HL-60 (cell line): ENCODE measurements around the gene GPR107.

Experiments
- DNase-seq, 2 experiments: peaks; one replicate each; pipeline ENCODE4 v3.0.0-alpha.2; 2010 to 2020; ENCODE audit warnings: low read depth in 1 of 2, low spot score in 1 of 2
- H3K27ac ChIP-seq: fragments of 250-450 bp; sonication (Bioruptor Pico); replicated peaks from 2 replicates; pipeline ENCODE4 v1.5.1; 2020; ENCODE audit warnings: mild to moderate bottlenecking, moderate library complexity
- H3K27me3 ChIP-seq: fragments of 250-450 bp; sonication (Bioruptor Pico); 2 replicates; pipeline ENCODE4 v1.5.1; 2021; ENCODE audit warnings: mild to moderate bottlenecking, moderate library complexity; ENCODE audit not compliant: insufficient read depth, poor library complexity, severe bottlenecking
- H3K4me3 ChIP-seq: replicated peaks from 2 replicates; pipeline ENCODE4 v1.5.1; 2011; ENCODE audit warnings: mild to moderate bottlenecking, control low read depth, low read length; ENCODE audit not compliant: insufficient read depth
- CTCF ChIP-seq: IDR thresholded peaks from one replicate; pipeline ENCODE4 v1.5.1; 2011; ENCODE audit warnings: low read length, control low read depth, inconsistent platforms; ENCODE audit not compliant: insufficient read depth
- GABPA ChIP-seq: IDR thresholded peaks from 2 replicates; pipeline ENCODE4 v1.6.1; 2012; ENCODE audit warnings: low read depth
- POLR2AphosphoS5 ChIP-seq: IDR thresholded peaks from 2 replicates; pipeline ENCODE4 v1.6.1; 2012; ENCODE audit warnings: low read depth
- REST ChIP-seq: IDR thresholded peaks from 2 replicates; pipeline ENCODE4 v1.6.1; 2012; ENCODE audit warnings: low read depth; ENCODE audit not compliant: insufficient replicate concordance
- SPI1 ChIP-seq: IDR thresholded peaks from 2 replicates; pipeline ENCODE4 v1.6.1; 2012; ENCODE audit warnings: low read depth, mild to moderate bottlenecking, borderline replicate concordance

The GPR107 gene

GRCh38 chr9:130107234-130107861, 53.6 kb downstream of the GPR107 start:
- TF ChIP-seq GABPA (no peak), SPI1 (no peak), REST (no peak), POLR2AphosphoS5 (no peak), CTCF (peak; percentile 78)
- DNase-seq: peak; percentile 39 to 75
- no peak overlapping the region for H3K4me3 ChIP-seq
- H3K27ac ChIP-seq: no peak overlapping the region
- no peaks in the 10 kb centered on the region for H3K27me3 ChIP-seq

- TF ChIP-seq REST (no peak), POLR2AphosphoS5 (no peak), GABPA (no peak), CTCF (no peak), SPI1 (no peak)
- DNase-seq: no peak
- no peaks in the 10 kb centered on the region for H3K27me3 ChIP-seq
- no peak overlapping the region for H3K27ac ChIP-seq
- no peak overlapping the region for H3K4me3 ChIP-seq
Measured at GRCh38 chr9:130107955-130108354, 54.2 kb downstream of the GPR107 start.

GRCh38 chr9:130110166-130110565, 56.5 kb downstream of the GPR107 start:
- H3K27me3 ChIP-seq: no peaks in the 10 kb centered on the region
- no peak overlapping the region for H3K4me3 ChIP-seq
- DNase-seq: no peak
- TF ChIP-seq POLR2AphosphoS5: no peak
- TF ChIP-seq CTCF: no peak
- no peak for TF ChIP-seq GABPA
- no peak for TF ChIP-seq SPI1
- TF ChIP-seq REST: no peak
- no peak overlapping the region for H3K27ac ChIP-seq
